ENCODE results near the gene GCGR. TPM values are rescaled to one million over a fixed set of nuclear protein-coding genes. Genes with fewer than 3 reads are reported as not detected.

Gene GCGR
- total RNA-seq, 1 donor from 2014 or later = not detected

- DNase-seq (ENCODE audit: low spot score) = no peak
- no peak overlapping the region for H3K27ac Mint-ChIP-seq (ENCODE audit: unreplicated experiment)
- H3K9me3 Mint-ChIP-seq (ENCODE audit: low read depth) = no peaks in the 10 kb centered on the region
- H3K4me1 Mint-ChIP-seq (ENCODE audit: low read depth) = peaks cover 3% of the 10 kb centered on the region
- no peaks in the 10 kb centered on the region for H3K36me3 Mint-ChIP-seq (ENCODE audit: low read depth)
- TF ChIP-seq, protein P1, sequence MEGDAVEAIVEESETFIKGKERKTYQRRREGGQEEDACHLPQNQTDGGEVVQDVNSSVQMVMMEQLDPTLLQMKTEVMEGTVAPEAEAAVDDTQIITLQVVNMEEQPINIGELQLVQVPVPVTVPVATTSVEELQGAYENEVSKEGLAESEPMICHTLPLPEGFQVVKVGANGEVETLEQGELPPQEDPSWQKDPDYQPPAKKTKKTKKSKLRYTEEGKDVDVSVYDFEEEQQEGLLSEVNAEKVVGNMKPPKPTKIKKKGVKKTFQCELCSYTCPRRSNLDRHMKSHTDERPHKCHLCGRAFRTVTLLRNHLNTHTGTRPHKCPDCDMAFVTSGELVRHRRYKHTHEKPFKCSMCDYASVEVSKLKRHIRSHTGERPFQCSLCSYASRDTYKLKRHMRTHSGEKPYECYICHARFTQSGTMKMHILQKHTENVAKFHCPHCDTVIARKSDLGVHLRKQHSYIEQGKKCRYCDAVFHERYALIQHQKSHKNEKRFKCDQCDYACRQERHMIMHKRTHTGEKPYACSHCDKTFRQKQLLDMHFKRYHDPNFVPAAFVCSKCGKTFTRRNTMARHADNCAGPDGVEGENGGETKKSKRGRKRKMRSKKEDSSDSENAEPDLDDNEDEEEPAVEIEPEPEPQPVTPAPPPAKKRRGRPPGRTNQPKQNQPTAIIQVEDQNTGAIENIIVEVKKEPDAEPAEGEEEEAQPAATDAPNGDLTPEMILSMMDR (IDR thresholded peaks at IDR 0.05) = no peak
- H3K4me3 Mint-ChIP-seq (ENCODE audit: unreplicated experiment) = no peak overlapping the region
- peaks cover 32% of the 10 kb centered on the region for H3K27me3 Mint-ChIP-seq (ENCODE audit: low read depth)
These were observed 2.7 kb downstream of the GCGR start for GRCh38 chr17:81806461-81807209.

DNA sequence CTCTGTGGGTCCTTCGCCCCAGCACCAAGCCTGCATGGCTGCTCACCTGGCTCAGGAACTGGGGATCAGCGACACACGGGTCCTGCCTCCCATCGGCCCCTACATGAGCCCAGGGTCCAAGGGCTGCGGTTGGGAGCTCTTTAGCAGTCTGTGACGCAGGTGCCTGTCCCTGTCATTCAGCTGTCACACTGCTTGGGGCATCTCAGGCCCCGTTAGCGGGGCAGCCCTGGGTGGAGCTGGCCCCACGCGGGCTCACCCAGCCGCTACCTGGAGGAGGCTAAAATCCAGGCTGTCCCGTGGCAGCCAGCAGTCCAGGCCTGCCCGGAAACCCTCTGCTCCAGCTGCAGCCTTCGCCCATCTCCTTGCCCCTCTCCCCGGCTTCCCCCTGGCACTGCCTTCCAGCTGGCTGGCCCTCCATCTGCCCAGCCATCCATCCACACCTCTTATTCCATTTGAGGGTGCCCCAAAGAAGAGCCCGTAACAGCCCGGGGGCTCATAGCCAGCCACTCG lies 3.3 kb downstream of the GCGR start:
- Mint-ChIP-seq H3K27ac (ENCODE audit: unreplicated experiment) (no peak overlapping the region), H3K27me3 (ENCODE audit: low read depth) (peaks cover 26% of the 10 kb centered on the region), H3K36me3 (ENCODE audit: low read depth) (no peaks in the 10 kb centered on the region), H3K9me3 (ENCODE audit: low read depth) (no peaks in the 10 kb centered on the region), H3K4me3 (ENCODE audit: unreplicated experiment) (no peak overlapping the region), H3K4me1 (ENCODE audit: low read depth) (peaks cover 3% of the 10 kb centered on the region)
- TF ChIP-seq, protein P1 (IDR thresholded peaks at IDR 0.05) = no peak
- no peak for DNase-seq (ENCODE audit: low spot score)

- Mint-ChIP-seq H3K9me3 (ENCODE audit: low read depth) (no peaks in the 10 kb centered on the region), H3K4me3 (ENCODE audit: unreplicated experiment) (no peak overlapping the region), H3K27ac (ENCODE audit: unreplicated experiment) (no peak overlapping the region), H3K4me1 (ENCODE audit: low read depth) (no peaks in the 10 kb centered on the region), H3K36me3 (ENCODE audit: low read depth) (no peaks in the 10 kb centered on the region), H3K27me3 (ENCODE audit: low read depth) (peaks cover 20% of the 10 kb centered on the region)
- TF ChIP-seq, protein P1 (IDR thresholded peaks at IDR 0.05) = no peak
- DNase-seq (ENCODE audit: low spot score) = no peak
These were observed 3.9 kb downstream of the GCGR start for GRCh38 chr17:81807839-81808238.

- Mint-ChIP-seq H3K27me3 (ENCODE audit: low read depth) (peaks cover 15% of the 10 kb centered on the region), H3K36me3 (ENCODE audit: low read depth) (no peaks in the 10 kb centered on the region)
- TF ChIP-seq, protein P1 (IDR thresholded peaks at IDR 0.05) = peak; percentile 30
These were observed 5.0 kb downstream of the GCGR start for GRCh38 chr17:81808778-81809555.

GRCh38 chr17:81809556-81809998 lies 5.6 kb downstream of the GCGR start:
- TF ChIP-seq, protein P1 (IDR thresholded peaks at IDR 0.05) = no peak

More at GRCh38 chr17:81808778-81809555, 5.0 kb downstream of the GCGR start:
- H3K4me3 Mint-ChIP-seq (ENCODE audit: unreplicated experiment) = no peak overlapping the region
- H3K27ac Mint-ChIP-seq (ENCODE audit: unreplicated experiment) = no peak overlapping the region
- no peaks in the 10 kb centered on the region for H3K9me3 Mint-ChIP-seq (ENCODE audit: low read depth)
- no peaks in the 10 kb centered on the region for H3K4me1 Mint-ChIP-seq (ENCODE audit: low read depth)
- no peak for DNase-seq (ENCODE audit: low spot score)

More at GRCh38 chr17:81809556-81809998, 5.6 kb downstream of the GCGR start:
- Mint-ChIP-seq H3K9me3 (ENCODE audit: low read depth) (no peaks in the 10 kb centered on the region), H3K4me3 (ENCODE audit: unreplicated experiment) (no peak overlapping the region), H3K36me3 (ENCODE audit: low read depth) (no peaks in the 10 kb centered on the region), H3K27ac (ENCODE audit: unreplicated experiment) (no peak overlapping the region), H3K27me3 (ENCODE audit: low read depth) (peaks cover 15% of the 10 kb centered on the region), H3K4me1 (ENCODE audit: low read depth) (no peaks in the 10 kb centered on the region)
- DNase-seq (ENCODE audit: low spot score) = no peak

All from chondrocyte (in vitro differentiated cells).